ENCODE results near the gene LMX1B.

DNA sequence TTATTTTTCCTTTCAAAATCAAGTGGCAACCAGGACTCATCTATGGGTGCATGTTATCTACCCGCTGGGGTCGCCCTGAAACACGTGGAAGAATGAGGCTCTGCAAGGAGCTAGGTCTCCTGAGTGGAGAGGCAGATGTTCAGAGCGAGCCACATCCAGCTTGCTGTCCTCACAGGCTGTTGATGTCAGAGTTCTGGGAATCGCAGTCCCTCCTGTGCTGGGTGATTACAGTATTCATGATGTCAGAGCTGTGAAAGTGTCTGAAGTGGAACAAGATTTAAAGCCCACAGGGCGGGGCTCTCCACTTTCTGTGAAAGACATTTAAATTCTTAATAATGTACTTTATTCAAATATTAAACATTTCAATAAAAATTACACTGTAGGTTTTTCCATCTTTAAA lies 24.4 kb upstream of the LMX1B start:
- no peak for TF ChIP-seq ZNF776 (tag by site-specific recombination; IDR thresholded peaks at IDR 0.05; ENCODE audit: borderline replicate concordance)
- TF ChIP-seq ZNF544 (tag by site-specific recombination; IDR thresholded peaks at IDR 0.05), result no peak
- TF ChIP-seq, protein P1, sequence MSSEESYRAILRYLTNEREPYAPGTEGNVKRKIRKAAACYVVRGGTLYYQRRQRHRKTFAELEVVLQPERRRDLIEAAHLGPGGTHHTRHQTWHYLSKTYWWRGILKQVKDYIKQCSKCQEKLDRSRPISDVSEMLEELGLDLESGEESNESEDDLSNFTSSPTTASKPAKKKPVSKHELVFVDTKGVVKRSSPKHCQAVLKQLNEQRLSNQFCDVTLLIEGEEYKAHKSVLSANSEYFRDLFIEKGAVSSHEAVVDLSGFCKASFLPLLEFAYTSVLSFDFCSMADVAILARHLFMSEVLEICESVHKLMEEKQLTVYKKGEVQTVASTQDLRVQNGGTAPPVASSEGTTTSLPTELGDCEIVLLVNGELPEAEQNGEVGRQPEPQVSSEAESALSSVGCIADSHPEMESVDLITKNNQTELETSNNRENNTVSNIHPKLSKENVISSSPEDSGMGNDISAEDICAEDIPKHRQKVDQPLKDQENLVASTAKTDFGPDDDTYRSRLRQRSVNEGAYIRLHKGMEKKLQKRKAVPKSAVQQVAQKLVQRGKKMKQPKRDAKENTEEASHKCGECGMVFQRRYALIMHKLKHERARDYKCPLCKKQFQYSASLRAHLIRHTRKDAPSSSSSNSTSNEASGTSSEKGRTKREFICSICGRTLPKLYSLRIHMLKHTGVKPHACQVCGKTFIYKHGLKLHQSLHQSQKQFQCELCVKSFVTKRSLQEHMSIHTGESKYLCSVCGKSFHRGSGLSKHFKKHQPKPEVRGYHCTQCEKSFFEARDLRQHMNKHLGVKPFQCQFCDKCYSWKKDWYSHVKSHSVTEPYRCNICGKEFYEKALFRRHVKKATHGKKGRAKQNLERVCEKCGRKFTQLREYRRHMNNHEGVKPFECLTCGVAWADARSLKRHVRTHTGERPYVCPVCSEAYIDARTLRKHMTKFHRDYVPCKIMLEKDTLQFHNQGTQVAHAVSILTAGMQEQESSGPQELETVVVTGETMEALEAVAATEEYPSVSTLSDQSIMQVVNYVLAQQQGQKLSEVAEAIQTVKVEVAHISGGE (tag by site-specific recombination; conservative IDR thresholded peaks at IDR 0.05; ENCODE audit: low read depth), result no peak
- TF ChIP-seq, protein P2, sequence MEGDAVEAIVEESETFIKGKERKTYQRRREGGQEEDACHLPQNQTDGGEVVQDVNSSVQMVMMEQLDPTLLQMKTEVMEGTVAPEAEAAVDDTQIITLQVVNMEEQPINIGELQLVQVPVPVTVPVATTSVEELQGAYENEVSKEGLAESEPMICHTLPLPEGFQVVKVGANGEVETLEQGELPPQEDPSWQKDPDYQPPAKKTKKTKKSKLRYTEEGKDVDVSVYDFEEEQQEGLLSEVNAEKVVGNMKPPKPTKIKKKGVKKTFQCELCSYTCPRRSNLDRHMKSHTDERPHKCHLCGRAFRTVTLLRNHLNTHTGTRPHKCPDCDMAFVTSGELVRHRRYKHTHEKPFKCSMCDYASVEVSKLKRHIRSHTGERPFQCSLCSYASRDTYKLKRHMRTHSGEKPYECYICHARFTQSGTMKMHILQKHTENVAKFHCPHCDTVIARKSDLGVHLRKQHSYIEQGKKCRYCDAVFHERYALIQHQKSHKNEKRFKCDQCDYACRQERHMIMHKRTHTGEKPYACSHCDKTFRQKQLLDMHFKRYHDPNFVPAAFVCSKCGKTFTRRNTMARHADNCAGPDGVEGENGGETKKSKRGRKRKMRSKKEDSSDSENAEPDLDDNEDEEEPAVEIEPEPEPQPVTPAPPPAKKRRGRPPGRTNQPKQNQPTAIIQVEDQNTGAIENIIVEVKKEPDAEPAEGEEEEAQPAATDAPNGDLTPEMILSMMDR (tag by site-specific recombination; IDR thresholded peaks at IDR 0.05), result no peak
- TF ChIP-seq GLIS1 (tag by site-specific recombination; IDR thresholded peaks at IDR 0.05), result no peak
- TF ChIP-seq, protein P3, sequence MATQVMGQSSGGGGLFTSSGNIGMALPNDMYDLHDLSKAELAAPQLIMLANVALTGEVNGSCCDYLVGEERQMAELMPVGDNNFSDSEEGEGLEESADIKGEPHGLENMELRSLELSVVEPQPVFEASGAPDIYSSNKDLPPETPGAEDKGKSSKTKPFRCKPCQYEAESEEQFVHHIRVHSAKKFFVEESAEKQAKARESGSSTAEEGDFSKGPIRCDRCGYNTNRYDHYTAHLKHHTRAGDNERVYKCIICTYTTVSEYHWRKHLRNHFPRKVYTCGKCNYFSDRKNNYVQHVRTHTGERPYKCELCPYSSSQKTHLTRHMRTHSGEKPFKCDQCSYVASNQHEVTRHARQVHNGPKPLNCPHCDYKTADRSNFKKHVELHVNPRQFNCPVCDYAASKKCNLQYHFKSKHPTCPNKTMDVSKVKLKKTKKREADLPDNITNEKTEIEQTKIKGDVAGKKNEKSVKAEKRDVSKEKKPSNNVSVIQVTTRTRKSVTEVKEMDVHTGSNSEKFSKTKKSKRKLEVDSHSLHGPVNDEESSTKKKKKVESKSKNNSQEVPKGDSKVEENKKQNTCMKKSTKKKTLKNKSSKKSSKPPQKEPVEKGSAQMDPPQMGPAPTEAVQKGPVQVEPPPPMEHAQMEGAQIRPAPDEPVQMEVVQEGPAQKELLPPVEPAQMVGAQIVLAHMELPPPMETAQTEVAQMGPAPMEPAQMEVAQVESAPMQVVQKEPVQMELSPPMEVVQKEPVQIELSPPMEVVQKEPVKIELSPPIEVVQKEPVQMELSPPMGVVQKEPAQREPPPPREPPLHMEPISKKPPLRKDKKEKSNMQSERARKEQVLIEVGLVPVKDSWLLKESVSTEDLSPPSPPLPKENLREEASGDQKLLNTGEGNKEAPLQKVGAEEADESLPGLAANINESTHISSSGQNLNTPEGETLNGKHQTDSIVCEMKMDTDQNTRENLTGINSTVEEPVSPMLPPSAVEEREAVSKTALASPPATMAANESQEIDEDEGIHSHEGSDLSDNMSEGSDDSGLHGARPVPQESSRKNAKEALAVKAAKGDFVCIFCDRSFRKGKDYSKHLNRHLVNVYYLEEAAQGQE (tag by site-specific recombination; IDR thresholded peaks at IDR 0.05), result no peak

Data from HEK293 (cell line).